ENCODE results near the gene DLGAP1. TPM values are rescaled to one million over a fixed set of nuclear protein-coding genes. Genes with fewer than 3 reads are reported as not detected.

DLGAP1 gene
- total and polyA plus RNA-seq, 7 experiments from 2014 or later: 0.32 to 1.0 TPM; not detected in 5

DNA sequence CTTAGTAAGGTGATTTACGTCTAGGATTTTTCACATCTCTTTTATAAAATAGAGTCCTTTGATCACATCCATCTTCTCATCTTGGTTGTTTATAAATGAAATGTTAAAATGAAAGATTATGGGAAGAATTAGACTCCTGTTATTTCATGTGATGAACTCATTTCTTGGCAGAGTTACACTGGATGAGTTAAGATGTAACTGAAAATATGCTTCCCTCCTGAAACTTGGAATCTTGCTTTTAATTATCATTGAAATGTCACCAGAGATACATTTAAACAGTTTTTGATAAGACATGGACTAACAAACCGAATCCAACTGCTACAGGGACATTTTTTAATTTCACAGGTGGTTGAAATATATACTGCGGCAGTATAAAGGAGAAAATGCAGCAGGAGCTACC is 274.0 kb downstream of the DLGAP1 start:
- Histone ChIP-seq H3K4me1 (ENCODE audit: control insufficient read depth in 2 of 2, insufficient read depth in 2 of 2, low read length in 2 of 2) (no peaks in the 10 kb centered on the region), H3K4me3 (ENCODE audit: low read length) (no peak overlapping the region), H3K27ac (ENCODE audit: low read depth, low read length) (no peak overlapping the region), H3K9me3 (ENCODE audit: control insufficient read depth in 2 of 3, low read length in 3 of 3) (no peaks in the 10 kb centered on the region), H3K36me3 (ENCODE audit: control insufficient read depth in 2 of 3, insufficient read depth in 3 of 3, low read length in 3 of 3) (no peaks in the 10 kb centered on the region), H3K27me3 (ENCODE audit: control insufficient read depth in 2 of 2, insufficient read depth in 2 of 2, low read length in 2 of 2) (no peaks in the 10 kb centered on the region)
- intact Hi-C loops (cut with micrococcal nuclease): no loop called here
- Mint-ChIP-seq H3K36me3 (no peaks in the 10 kb centered on the region), H3K4me3 (no peak overlapping the region), H3K4me1 (no peaks in the 10 kb centered on the region), H3K27ac (no peak overlapping the region), H3K27me3 (peaks cover 0 to 5% (median 0%) of the 10 kb centered on the region in 5 donors), H3K9me3 (peaks cover 0 to 11% (median 1%) of the 10 kb centered on the region in 11 donors)
- ChIA-PET CTCF (no interaction called here), POLR2A (no interaction called here)
- DNase-seq (no peak), ATAC-seq (no peak)

DNA sequence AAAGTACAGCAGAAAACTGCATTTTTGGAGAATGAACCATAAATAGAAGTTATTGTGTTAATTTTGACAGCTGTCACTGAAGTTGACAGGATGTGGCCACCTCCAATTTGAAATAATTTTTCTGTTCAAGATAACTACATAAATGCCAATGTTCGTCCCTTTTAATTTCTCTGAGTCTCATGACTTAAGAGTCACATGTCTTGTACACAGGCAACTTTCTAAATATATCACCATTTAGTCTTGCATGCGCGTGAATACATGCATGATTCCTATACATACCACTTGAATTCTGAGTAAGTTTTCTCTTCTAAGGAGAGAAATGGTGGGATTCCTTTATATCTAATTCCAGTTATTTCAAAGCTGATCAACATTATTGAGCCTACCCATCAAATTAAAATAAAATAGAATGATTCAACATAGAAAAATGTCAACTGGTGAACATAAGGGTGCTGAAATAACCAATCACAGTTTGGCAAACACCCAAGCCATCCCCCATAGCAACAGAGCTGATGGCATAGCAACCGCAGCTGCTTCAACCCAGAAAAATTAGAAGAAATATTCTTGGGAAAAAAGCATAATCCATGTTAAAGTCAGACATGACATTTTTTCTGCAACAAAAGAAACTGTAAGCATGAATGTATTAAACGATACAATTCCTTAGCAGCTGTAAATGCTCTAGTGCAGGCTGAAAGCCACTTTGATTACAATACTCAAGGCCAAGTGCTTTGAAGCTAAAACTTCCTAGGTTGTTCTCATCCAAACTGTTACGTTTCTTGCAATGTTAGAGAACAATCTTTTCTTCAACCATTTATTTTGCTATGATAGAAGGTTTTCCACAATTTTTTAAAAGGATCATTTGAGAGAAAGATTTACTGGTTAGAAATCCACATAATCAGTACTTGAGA is 282.7 kb downstream of the DLGAP1 start:
- Mint-ChIP-seq H3K27me3 (no peaks in the 10 kb centered on the region), H3K4me1 (no peaks in the 10 kb centered on the region), H3K9me3 (peaks cover 0 to 10% (median 5%) of the 10 kb centered on the region in 11 donors), H3K36me3 (no peaks in the 10 kb centered on the region), H3K4me3 (no peak overlapping the region), H3K27ac (no peak overlapping the region)
- intact Hi-C loops (cut with micrococcal nuclease): no loop called here
- DNase-seq (no peak), ATAC-seq (no peak)
- H3K4me3 ChIP-seq (ENCODE audit: low read length): no peak overlapping the region
- POLR2A ChIA-PET: no interaction called here
- no peaks in the 10 kb centered on the region for H3K9me3 ChIP-seq (ENCODE audit: control insufficient read depth in 2 of 3, low read length in 3 of 3)
- H3K36me3 ChIP-seq (ENCODE audit: control insufficient read depth in 2 of 3, insufficient read depth in 3 of 3, low read length in 3 of 3): no peaks in the 10 kb centered on the region
- H3K4me1 ChIP-seq (ENCODE audit: control insufficient read depth in 2 of 2, insufficient read depth in 2 of 2, low read length in 2 of 2): no peaks in the 10 kb centered on the region
- H3K27ac ChIP-seq (ENCODE audit: low read depth, low read length): no peak overlapping the region
- no peaks in the 10 kb centered on the region for H3K27me3 ChIP-seq (ENCODE audit: control insufficient read depth in 2 of 2, insufficient read depth in 2 of 2, low read length in 2 of 2)
- CTCF ChIA-PET: no interaction called here

DNA sequence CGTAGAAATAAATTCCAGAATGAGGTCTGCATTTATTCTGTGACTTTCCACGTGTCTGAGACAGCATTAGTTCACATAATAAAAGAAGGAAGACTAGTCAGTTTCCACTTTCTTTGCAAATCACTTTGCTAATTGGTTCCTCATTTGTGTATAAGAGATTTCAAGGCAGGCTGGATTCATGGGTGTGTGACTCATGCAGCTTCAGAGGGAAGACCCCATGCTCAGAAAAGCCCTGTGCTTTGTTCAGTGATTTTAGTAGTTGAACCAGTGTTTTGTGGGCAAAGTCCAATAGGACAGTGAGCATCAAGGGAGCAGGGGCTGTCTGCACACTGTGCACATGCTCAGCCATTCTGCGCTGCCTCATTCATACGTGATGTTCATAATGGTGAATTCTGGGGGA is 297.8 kb downstream of the DLGAP1 start:
- intact Hi-C loops (cut with micrococcal nuclease): no loop called here
- H3K36me3 ChIP-seq (ENCODE audit: control insufficient read depth in 2 of 3, insufficient read depth in 3 of 3, low read length in 3 of 3): no peaks in the 10 kb centered on the region
- no peaks in the 10 kb centered on the region for H3K27me3 ChIP-seq (ENCODE audit: control insufficient read depth in 2 of 2, insufficient read depth in 2 of 2, low read length in 2 of 2)
- H3K27ac Mint-ChIP-seq: no peak overlapping the region
- H3K36me3 Mint-ChIP-seq: no peaks in the 10 kb centered on the region
- no peak overlapping the region for H3K27ac ChIP-seq (ENCODE audit: low read depth, low read length)
- H3K9me3 Mint-ChIP-seq: peaks cover 0 to 8% (median 0%) of the 10 kb centered on the region in 11 donors
- no peaks in the 10 kb centered on the region for H3K9me3 ChIP-seq (ENCODE audit: control insufficient read depth in 2 of 3, low read length in 3 of 3)
- no peak overlapping the region for H3K4me3 Mint-ChIP-seq
- no peaks in the 10 kb centered on the region for H3K4me1 Mint-ChIP-seq
- ATAC-seq (no peak), DNase-seq (no peak)
- no peak overlapping the region for H3K4me3 ChIP-seq (ENCODE audit: low read length)
- peaks cover 0 to 11% (median 0%) of the 10 kb centered on the region in 5 donors for H3K27me3 Mint-ChIP-seq
- ChIA-PET CTCF (no interaction called here), POLR2A (no interaction called here)
- no peaks in the 10 kb centered on the region for H3K4me1 ChIP-seq (ENCODE audit: control insufficient read depth in 2 of 2, insufficient read depth in 2 of 2, low read length in 2 of 2)

DNA sequence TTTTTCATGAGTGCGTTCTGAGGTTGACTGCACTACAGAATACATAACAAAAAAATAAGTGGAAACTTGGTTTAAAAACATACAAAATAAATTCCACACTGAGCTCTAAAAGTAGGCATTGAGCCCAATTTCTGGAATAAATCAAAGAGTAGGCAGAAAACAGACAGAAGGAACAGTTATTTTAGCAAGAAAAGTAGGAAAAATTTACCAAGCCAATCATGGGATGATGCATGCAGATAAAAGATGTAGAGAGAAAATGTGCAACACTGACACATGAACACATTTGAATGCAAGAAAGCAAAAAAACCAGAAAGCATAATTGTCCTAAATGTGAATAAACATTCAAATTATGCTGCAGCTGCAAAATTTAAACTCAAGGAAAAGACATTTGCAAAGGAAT is 308.3 kb downstream of the DLGAP1 start:
- no peak overlapping the region for H3K27ac ChIP-seq (ENCODE audit: low read depth, low read length)
- no peaks in the 10 kb centered on the region for H3K36me3 ChIP-seq (ENCODE audit: control insufficient read depth in 2 of 3, insufficient read depth in 3 of 3, low read length in 3 of 3)
- Mint-ChIP-seq H3K4me1 (peaks cover 0 to 2% (median 0%) of the 10 kb centered on the region in 7 donors), H3K36me3 (no peaks in the 10 kb centered on the region), H3K4me3 (no peak overlapping the region), H3K27ac (no peak overlapping the region), H3K27me3 (peaks cover 0 to 20% (median 15%) of the 10 kb centered on the region in 5 donors), H3K9me3 (peaks cover 0 to 7% (median 1%) of the 10 kb centered on the region in 11 donors)
- no peaks in the 10 kb centered on the region for H3K4me1 ChIP-seq (ENCODE audit: control insufficient read depth in 2 of 2, insufficient read depth in 2 of 2, low read length in 2 of 2)
- DNase-seq: no peak
- CTCF ChIA-PET: interaction anchor here (0.9 kb wide), 1 partner anchor 912 kb away, joined by 3 read pairs; no protein-coding TSS in a partner anchor
- intact Hi-C loops (cut with micrococcal nuclease): no loop called here
- no peaks in the 10 kb centered on the region for H3K27me3 ChIP-seq (ENCODE audit: control insufficient read depth in 2 of 2, insufficient read depth in 2 of 2, low read length in 2 of 2)
- H3K4me3 ChIP-seq (ENCODE audit: low read length): no peak overlapping the region
- ATAC-seq: no peak
- POLR2A ChIA-PET: no interaction called here
- H3K9me3 ChIP-seq (ENCODE audit: control insufficient read depth in 2 of 3, low read length in 3 of 3): no peaks in the 10 kb centered on the region

DNA sequence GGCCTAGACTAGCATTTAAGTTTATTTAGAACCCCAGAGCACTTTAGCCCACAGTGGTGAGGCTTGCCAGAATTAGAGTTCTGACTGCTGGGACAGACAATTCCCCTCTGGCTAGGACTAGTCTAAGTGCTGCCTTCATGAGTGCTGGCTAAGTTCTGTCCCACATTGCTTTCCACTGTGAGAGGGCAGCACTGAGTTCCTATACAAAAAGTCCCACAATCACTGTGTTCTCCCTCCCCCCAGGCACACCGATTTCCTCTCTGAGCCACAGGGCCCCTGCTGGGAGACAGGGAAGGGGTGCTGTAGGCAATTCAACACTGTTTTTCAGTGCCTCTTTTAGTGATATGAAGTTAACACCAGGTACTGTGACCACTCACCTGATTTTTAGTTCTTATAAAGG is 310.9 kb downstream of the DLGAP1 start:
- H3K4me1 Mint-ChIP-seq: peaks cover 0 to 2% (median 0%) of the 10 kb centered on the region in 7 donors
- no peaks in the 10 kb centered on the region for H3K36me3 Mint-ChIP-seq
- Histone ChIP-seq H3K36me3 (ENCODE audit: control insufficient read depth in 2 of 3, insufficient read depth in 3 of 3, low read length in 3 of 3) (no peaks in the 10 kb centered on the region), H3K4me3 (ENCODE audit: low read length) (no peak overlapping the region), H3K27ac (ENCODE audit: low read depth, low read length) (no peak overlapping the region), H3K27me3 (ENCODE audit: control insufficient read depth in 2 of 2, insufficient read depth in 2 of 2, low read length in 2 of 2) (no peaks in the 10 kb centered on the region), H3K9me3 (ENCODE audit: control insufficient read depth in 2 of 3, low read length in 3 of 3) (no peaks in the 10 kb centered on the region), H3K4me1 (ENCODE audit: control insufficient read depth in 2 of 2, insufficient read depth in 2 of 2, low read length in 2 of 2) (no peaks in the 10 kb centered on the region)
- H3K9me3 Mint-ChIP-seq: peaks cover 0 to 14% (median 3%) of the 10 kb centered on the region in 11 donors
- ATAC-seq: no peak
- intact Hi-C loops (cut with micrococcal nuclease): no loop called here
- H3K27me3 Mint-ChIP-seq: peaks cover 0 to 25% (median 10%) of the 10 kb centered on the region in 5 donors
- CTCF ChIA-PET: no interaction called here
- POLR2A ChIA-PET: no interaction called here
- H3K4me3 Mint-ChIP-seq: no peak overlapping the region
- DNase-seq: no peak
- H3K27ac Mint-ChIP-seq: no peak overlapping the region

DNA sequence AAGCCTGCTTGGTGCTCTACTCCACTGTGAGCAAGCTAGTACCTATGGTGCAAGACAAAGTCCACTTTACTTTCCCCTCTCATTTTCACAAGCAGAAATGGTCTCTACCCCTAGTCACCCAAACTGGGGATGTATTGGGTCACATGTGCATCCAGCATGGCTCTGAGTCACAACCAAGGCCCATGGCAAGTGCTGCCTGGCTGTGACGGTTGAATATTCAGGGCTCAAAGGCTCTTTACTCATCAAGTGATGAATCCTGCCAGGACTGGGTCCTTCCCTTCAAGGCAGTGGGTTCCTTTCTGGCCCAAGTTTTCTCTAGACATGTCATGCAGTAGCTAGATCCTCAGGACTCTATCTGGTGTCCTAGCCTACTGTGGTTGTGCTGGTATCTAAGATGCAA is 311.5 kb downstream of the DLGAP1 start:
- Histone ChIP-seq H3K4me1 (ENCODE audit: control insufficient read depth in 2 of 2, insufficient read depth in 2 of 2, low read length in 2 of 2) (no peaks in the 10 kb centered on the region), H3K36me3 (ENCODE audit: control insufficient read depth in 2 of 3, insufficient read depth in 3 of 3, low read length in 3 of 3) (no peaks in the 10 kb centered on the region), H3K9me3 (ENCODE audit: control insufficient read depth in 2 of 3, low read length in 3 of 3) (no peaks in the 10 kb centered on the region), H3K4me3 (ENCODE audit: low read length) (no peak overlapping the region), H3K27me3 (ENCODE audit: control insufficient read depth in 2 of 2, insufficient read depth in 2 of 2, low read length in 2 of 2) (no peaks in the 10 kb centered on the region), H3K27ac (ENCODE audit: low read depth, low read length) (no peak overlapping the region)
- ChIA-PET CTCF (no interaction called here), POLR2A (no interaction called here)
- ATAC-seq: no peak
- Mint-ChIP-seq H3K27me3 (peaks cover 0 to 31% (median 10%) of the 10 kb centered on the region in 5 donors), H3K9me3 (peaks cover 0 to 20% (median 4%) of the 10 kb centered on the region in 11 donors), H3K36me3 (no peaks in the 10 kb centered on the region), H3K27ac (no peak overlapping the region), H3K4me3 (no peak overlapping the region), H3K4me1 (peaks cover 0 to 1% (median 0%) of the 10 kb centered on the region in 7 donors)
- intact Hi-C loops (cut with micrococcal nuclease): no loop called here
- DNase-seq: no peak

DNA sequence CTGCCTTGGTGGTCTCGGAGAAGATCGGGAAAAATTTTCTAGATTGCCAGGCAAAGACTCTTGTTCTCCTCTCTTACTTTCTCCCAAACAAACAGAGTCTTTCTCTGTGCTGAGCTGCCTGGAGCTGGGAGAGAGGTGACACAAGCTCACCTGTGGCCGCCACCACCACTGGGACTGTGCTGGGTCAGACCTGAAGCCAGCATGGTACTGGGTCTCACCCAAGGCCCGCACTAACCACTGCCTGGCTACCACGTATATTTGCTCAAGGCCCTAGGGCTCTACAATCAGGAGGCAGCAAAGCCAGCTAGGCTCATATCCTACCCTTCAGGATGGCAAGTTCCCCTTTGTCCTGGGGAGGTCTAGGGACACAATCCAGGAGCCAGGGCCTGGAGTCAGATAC is 312.2 kb downstream of the DLGAP1 start:
- Histone ChIP-seq H3K36me3 (ENCODE audit: control insufficient read depth in 2 of 3, insufficient read depth in 3 of 3, low read length in 3 of 3) (no peaks in the 10 kb centered on the region), H3K4me3 (ENCODE audit: low read length) (no peak overlapping the region), H3K4me1 (ENCODE audit: control insufficient read depth in 2 of 2, insufficient read depth in 2 of 2, low read length in 2 of 2) (no peaks in the 10 kb centered on the region), H3K9me3 (ENCODE audit: control insufficient read depth in 2 of 3, low read length in 3 of 3) (no peaks in the 10 kb centered on the region), H3K27ac (ENCODE audit: low read depth, low read length) (no peak overlapping the region), H3K27me3 (ENCODE audit: control insufficient read depth in 2 of 2, insufficient read depth in 2 of 2, low read length in 2 of 2) (no peaks in the 10 kb centered on the region)
- H3K4me1 Mint-ChIP-seq: no peaks in the 10 kb centered on the region
- peaks cover 0 to 25% (median 4%) of the 10 kb centered on the region in 11 donors for H3K9me3 Mint-ChIP-seq
- H3K36me3 Mint-ChIP-seq: no peaks in the 10 kb centered on the region
- intact Hi-C loops (cut with micrococcal nuclease): no loop called here
- H3K27ac Mint-ChIP-seq: no peak overlapping the region
- CTCF ChIA-PET: no interaction called here
- H3K4me3 Mint-ChIP-seq: no peak overlapping the region
- DNase-seq (no peak), ATAC-seq (no peak)
- peaks cover 0 to 33% (median 10%) of the 10 kb centered on the region in 5 donors for H3K27me3 Mint-ChIP-seq
- POLR2A ChIA-PET: no interaction called here

Measured in naive thymus-derived CD4-positive, alpha-beta T cell (primary cell).